MV-4-11 (cell line): ENCODE results near the gene SF3A1.
"Not testable (repeated sequence)": the region's sequence is repeated elsewhere in the genome, so short reads cannot be mapped to it uniquely, and the experiment has no call there.

ENCODE experiments used
- DNase-seq: peaks from one replicate; lab custom pipeline; 2025; lab: John Stamatoyannopoulos, UW

Gene SF3A1, protein sequence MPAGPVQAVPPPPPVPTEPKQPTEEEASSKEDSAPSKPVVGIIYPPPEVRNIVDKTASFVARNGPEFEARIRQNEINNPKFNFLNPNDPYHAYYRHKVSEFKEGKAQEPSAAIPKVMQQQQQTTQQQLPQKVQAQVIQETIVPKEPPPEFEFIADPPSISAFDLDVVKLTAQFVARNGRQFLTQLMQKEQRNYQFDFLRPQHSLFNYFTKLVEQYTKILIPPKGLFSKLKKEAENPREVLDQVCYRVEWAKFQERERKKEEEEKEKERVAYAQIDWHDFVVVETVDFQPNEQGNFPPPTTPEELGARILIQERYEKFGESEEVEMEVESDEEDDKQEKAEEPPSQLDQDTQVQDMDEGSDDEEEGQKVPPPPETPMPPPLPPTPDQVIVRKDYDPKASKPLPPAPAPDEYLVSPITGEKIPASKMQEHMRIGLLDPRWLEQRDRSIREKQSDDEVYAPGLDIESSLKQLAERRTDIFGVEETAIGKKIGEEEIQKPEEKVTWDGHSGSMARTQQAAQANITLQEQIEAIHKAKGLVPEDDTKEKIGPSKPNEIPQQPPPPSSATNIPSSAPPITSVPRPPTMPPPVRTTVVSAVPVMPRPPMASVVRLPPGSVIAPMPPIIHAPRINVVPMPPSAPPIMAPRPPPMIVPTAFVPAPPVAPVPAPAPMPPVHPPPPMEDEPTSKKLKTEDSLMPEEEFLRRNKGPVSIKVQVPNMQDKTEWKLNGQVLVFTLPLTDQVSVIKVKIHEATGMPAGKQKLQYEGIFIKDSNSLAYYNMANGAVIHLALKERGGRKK

GRCh38 chr22:30356449-30357235 lies at the start of gene SF3A1, which contains the start of gene CCDC157:
SF3A1 (minus strand) TSS chr22:30356894; CDS start chr22:30356792, 102 bp downstream.
CCDC157 (plus strand) TSS chr22:30357007; CDS start chr22:30366001, 8,994 bp downstream.
- peak; percentile 79 for DNase-seq

GRCh38 chr22:30406400-30406799 lies 49.7 kb upstream of the SF3A1 start:
- DNase-seq, result no peak

DNA sequence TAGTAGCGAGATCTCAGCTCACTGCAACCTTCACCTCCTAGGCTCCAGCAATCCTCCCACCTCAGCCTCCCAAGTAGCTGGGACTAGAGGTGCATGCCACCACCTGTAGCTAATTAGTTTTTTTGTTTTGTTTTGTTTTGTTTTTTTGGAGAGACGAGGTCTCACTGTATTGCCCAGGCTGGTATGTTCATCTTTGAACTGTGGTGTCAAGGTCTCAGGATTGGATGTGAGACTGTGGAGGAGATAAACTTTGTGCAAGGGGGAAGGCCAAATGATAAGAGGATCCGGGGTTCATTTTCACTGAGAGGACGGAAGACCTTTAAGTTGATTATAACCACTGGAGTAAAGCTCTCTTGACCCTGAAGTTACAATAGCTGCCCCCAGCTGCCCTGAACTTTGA lies 49.0 kb upstream of the SF3A1 start:
- DNase-seq, result no peak

GRCh38 chr22:30404307-30404706 lies 47.6 kb upstream of the SF3A1 start:
- DNase-seq, result no peak

DNA sequence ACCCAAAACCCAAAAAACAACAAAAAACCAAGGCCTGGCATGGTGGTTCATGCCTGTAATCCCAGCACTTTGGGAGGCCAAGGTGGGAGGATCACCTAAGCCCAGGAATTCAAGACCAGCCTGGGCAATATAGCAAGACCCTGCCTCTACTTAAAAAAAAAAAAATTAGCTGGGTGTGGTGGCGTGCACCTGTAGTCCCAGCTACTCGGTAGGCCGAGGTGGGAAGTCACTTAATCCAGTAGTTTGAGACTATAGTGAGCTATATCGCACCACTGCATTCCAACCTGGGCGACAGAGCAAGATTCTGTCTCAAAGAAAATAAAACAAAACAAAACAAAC lies 46.0 kb upstream of the SF3A1 start:
- DNase-seq, result not testable (repeated sequence)

GRCh38 chr22:30402028-30402765 lies 45.5 kb upstream of the SF3A1 start:
- no peak for DNase-seq

DNA sequence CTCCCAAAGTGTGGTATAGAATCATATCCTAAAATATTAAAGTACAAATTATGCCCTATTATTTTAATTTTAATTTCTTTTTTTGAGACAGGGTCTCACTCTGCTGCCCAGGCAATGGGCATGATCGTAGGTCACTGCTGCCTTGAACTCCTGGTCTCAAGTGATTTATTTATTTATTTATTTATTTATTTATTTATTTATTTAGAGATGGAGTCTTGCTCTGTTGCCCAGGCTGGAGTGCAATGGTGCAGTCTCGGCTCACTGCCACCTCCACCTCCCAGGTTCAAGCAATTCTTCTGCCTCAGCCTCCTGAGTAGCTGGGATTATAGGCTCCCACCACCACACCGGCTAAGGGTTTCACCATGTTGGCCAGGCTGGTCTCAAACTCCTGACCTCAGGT lies 44.3 kb upstream of the SF3A1 start:
- DNase-seq, result not testable (repeated sequence)

DNA sequence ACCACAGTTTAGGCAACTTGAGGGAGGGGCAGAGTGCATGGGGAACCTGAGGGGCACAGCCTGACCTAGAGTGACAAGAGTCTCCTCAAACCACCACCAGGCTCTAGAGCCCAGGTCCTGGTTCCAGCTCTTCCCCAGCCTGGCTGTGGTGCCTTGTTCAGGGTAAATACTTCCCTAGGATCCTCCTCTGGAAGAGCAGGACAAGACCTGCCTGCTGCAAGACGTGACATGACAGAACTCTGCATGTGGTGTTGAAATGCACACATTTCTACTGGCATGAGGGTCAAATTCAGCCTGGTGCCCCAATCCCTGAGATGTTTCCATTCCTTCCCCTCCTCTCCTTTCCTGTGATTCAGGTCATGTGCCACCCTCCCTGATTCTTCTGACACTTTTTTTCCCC lies 43.5 kb upstream of the SF3A1 start:
- DNase-seq, result no peak

DNA sequence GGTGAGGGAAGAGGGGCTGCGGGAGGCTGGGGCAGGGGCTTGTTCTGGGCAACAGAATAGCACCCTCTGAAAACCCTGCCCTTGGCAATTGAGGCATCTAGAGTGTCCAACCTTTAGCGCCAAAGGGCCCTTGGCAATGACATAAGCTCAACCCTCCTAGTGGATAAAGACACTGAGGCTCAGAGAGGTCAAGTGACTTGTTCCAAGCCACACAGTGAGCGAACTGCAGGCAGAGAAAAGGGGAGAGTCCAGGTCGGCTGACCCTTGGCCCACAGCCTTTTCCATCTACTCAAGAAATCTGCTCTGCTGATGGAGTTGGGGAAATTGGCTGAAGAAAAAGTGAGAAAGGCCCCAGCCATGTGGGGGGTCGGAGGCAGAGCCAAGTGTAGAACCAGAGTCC lies 43.0 kb upstream of the SF3A1 start:
- no peak for DNase-seq

GRCh38 chr22:30398685-30399680 lies 42.3 kb upstream of the SF3A1 start:
- no peak for DNase-seq

DNA sequence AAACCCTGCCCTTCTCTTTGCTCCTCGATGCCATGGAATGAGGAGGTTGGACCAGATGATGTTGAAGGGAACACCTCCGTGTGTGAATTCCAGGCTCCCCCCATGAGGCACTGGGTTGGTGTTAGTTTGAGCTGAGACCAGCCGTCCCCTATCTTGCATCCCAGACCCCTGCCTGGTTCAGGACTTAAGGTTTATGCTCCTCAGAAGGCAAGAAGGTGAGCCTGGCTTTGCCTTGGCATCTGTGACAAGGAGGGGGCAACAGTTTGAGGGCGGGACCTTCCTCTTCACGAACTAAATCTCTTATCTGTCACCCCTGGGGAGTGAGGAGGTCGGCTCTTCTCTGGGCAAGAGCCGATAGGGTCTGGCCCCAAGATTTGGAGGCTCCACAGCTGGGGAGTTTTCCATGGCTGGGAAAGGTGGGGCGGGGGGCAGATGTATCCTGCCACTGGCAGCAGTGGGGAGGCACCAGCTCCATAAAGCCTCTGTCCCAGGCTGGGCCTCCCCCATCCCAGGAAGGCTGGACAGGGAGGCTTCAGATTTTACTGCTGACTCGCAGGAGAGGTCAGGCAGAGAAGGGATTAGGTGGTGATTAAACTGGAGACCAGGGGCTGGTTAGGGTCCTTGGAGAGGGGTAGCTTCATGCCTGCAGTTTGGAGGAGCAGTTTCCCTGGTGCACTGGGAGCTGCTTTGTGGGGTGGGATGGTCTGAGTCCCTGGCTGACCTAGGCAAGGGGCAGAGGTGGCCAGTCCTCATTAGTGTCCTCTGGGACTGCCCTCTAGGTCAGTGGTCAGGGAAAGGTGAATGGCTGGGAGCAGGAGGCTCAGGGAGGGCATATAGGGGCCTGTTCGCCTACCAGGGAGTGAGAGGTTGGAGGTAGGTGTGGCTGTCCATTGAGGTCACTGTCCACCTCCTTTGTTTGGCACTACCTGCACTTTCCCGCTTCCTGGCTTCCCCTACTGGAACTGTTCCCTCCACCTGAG lies 41.3 kb upstream of the SF3A1 start:
- no peak for DNase-seq

DNA sequence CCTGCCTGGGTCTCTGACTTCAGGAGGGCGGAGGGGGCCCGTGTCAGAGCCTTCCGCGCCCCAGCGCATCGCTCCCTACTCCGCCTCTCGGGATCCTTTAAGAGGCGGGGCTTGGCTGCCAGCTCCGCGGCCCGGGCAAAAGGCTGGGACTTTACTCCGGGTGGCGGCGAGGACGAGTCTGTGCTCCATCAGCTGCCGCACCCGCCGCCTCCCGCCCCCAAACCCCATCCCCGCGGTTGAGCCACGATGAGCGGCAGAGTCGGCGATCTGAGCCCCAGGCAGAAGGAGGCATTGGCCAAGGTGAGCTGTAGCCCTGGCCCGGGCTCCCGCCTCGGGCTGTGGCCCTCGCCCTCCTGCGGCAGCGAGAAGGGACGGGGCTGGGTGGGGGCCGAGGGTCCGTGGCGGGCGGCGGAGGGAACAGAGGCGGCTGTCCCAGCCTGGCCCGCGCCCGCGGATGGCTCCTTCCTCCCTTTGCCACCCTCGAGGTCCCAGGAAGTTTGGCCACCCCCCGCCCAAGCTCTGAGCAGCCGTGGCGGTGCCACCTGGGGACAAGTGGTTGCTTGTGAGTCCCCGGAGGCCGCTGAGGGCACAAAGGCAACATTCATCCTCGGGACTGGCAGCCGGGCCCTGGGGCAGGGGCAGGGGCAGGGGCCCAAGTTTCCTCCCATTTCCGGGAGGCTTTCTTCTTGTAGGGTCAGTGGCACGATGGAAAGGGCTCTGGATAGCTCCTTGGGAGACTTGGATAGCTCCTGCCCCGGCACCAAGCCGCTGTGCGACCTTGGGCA lies 40.4 kb upstream of the SF3A1 start, which contains the start of gene SEC14L2:
SEC14L2 (plus strand) TSS at position 148 of the 785 bp plus-strand sequence; CDS start at position 247, 99 bp downstream.
- DNase-seq, result no peak

GRCh38 chr22:30393885-30394284 lies 37.2 kb upstream of the SF3A1 start:
- DNase-seq, result no peak

DNA sequence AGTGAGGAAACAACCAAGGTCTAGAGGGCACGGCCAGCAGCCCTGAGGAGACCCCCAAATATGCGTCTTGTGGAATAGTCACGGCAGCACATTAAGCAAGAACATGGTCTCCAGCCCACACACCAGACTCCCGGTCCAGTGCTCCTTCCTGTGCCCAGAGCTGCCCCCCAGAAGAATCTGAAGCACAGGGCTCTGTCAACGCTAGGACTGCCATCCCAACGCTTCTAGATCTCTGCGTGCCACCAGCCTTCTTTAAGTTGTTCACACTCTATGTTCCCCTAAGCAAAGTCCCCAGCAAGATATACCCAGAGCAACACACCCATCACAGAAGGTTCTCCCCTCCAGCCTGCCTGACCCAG lies 36.6 kb upstream of the SF3A1 start:
- DNase-seq, result no peak

DNA sequence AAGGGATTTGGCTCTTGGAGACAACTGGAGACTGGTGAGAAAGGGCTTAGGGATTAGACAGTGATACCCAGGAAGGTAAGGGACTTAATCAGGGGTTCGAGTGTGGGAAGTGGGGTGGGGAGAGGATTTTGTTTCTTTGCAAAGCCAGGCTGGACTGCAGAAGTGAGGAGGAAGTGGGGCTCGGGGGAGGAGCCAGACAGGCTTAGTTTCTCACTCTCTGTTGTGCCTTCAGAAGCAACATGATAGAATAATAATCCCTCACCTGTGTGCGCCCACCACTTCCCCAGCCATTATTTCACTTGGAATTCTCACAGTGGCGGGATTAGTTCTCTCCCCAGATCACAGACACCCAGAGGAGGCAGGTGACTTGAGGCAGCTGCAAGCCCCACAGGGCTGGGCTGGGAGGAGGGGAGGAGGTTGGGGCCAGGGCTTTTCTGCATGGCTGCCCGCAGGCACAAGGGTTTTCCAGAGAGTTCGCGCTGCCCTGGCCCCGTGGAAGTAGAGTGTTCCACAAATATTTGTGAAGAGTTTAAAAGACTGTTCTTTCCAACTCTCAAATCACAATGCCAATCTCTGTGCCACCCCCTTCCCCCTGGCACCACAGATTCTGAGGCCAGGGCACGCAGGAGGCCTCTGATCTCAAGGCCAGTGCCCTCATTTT lies 36.1 kb upstream of the SF3A1 start:
- peak; percentile 32 for DNase-seq

- DNase-seq, result peak; percentile 71
These were observed 34.4 kb upstream of the SF3A1 start for GRCh38 chr22:30390974-30391691.
